Spleen (tissue), 11 donors: ENCODE results near the gene KARS1. TPM values are rescaled to one million over a fixed set of nuclear protein-coding genes. Genes with fewer than 3 reads are reported as not detected.

Source experiments
- DNase-seq: peaks from one replicate; pipeline ENCODE4 v3.0.0-alpha.2; 2020
- H3K27ac ChIP-seq, 8 donors: fragments of 200-600 bp; sonication (generic) in 7 of 8; 1 replicate in 4 of 8; 2 replicates in 4 of 8; pipeline versions ENCODE4 v1.5.0 to v1.8.0; 2016 to 2021; ENCODE audit warnings: inconsistent platforms in 4 of 8, mild to moderate bottlenecking in 4 of 8, moderate library complexity in 1 of 8
- H3K27me3 ChIP-seq, 7 donors: fragments of 200-600 bp; sonication (generic) in 6 of 7; replicated peaks in 1 of 7; 1 replicate in 4 of 7; 2 replicates in 3 of 7; pipeline versions ENCODE4 v1.5.0 to v1.8.0; 2016 to 2021; ENCODE audit warnings: inconsistent platforms in 3 of 7, mild to moderate bottlenecking in 1 of 7
- H3K36me3 ChIP-seq, 6 donors: fragments of 200-600 bp; sonication (generic) in 5 of 6; 1 replicate in 4 of 6; 2 replicates in 2 of 6; pipeline versions ENCODE4 v1.5.0 to v1.8.0; 2016 to 2021; ENCODE audit warnings: inconsistent platforms in 2 of 6
- H3K4me1 ChIP-seq, 6 donors: fragments of 200-600 bp; sonication (generic) in 5 of 6; 1 replicate in 3 of 6; 2 replicates in 3 of 6; pipeline versions ENCODE4 v1.5.0 to v1.8.0; 2016 to 2021; ENCODE audit warnings: inconsistent platforms in 3 of 6
- H3K4me3 ChIP-seq, 8 donors: fragments of 200-600 bp; sonication (generic) in 7 of 8; 1 replicate in 4 of 8; 2 replicates in 4 of 8; pipeline versions ENCODE4 v1.5.0 to v1.8.0; 2016 to 2021; ENCODE audit warnings: inconsistent platforms in 4 of 8, mild to moderate bottlenecking in 4 of 8, moderate library complexity in 2 of 8
- H3K9me3 ChIP-seq, 8 donors: fragments of 200-600 bp; sonication (generic) in 7 of 8; 1 replicate in 4 of 8; 2 replicates in 4 of 8; pipeline versions ENCODE4 v1.5.0 to v1.8.0; 2016 to 2021; ENCODE audit warnings: inconsistent platforms in 4 of 8
- CTCF ChIP-seq, 11 experiments: fragments of 200-600 bp in 7 of 11; fragments of 450-650 bp in 4 of 11; sonication (generic) in 4 of 11; IDR thresholded peaks in 8 of 11; conservative IDR thresholded peaks in 3 of 11; 1 replicate in 7 of 11; 2 replicates in 4 of 11; pipeline versions ENCODE4 v1.4.0 to v1.8.0; 2016 to 2021; ENCODE audit warnings: antibody characterized with exemption in 11 of 11, inconsistent platforms in 4 of 11, mild to moderate bottlenecking in 1 of 11
- POLR2A ChIP-seq, 3 donors: fragments of 450-650 bp; IDR thresholded peaks; one replicate each; pipeline ENCODE4 v1.5.1; 2017; ENCODE audit warnings: antibody characterized with exemption in 3 of 3, mild to moderate bottlenecking in 1 of 3
- POLR2AphosphoS5 ChIP-seq, 3 donors: sonication (generic); formaldehyde crosslinking; IDR thresholded peaks; one replicate each; pipeline ENCODE4 v1.5.1; 2017; ENCODE audit warnings: antibody characterized with exemption in 3 of 3
- WGBS, 5 donors: extraction: QIAGEN DNeasy Blood & Tissue Kit in 3 of 5; methylation state at CpG; one replicate each; pipeline versions ENCODE4 v1.1.5 to v1.1.7; 2013 to 2018; 5-methylcytosine and 5-hydroxymethylcytosine counted together
- intact Hi-C: fragments of 100-400 bp; cut with DNase I; formaldehyde crosslinking; loops from one replicate; pipeline ENCODE4 v1.15.0; 2023; ENCODE audit warnings: low total_unique reads
- polyA plus RNA-seq, 3 donors: library from polyadenylated mRNA; stranded (reverse); fragments of 200-250 nt; gene quantifications; one replicate each; pipeline ENCODE4 v1.2.1, GENCODE V29; 2013
- total RNA-seq, 7 donors: library from RNA; depleted of rRNA in 3 of 7; stranded (reverse); fragments of >200 nt in 3 of 7; fragmentation: NEBNext Ultra II Directional in 4 of 7; extraction: Animal tissue kit (Norgen Biotek cat#: 25700) in 4 of 7; gene quantifications; one replicate each; pipeline versions ENCODE4 v1.1.0 to v1.2.1, GENCODE V29; 2016 to 2021
- donor health status: healthy with polysubstance abuse.
- donor health status: DM: no; HTN: no; CAD: no; lungs with moderate emphysema.
- donor health status: DM: no; HTN: no; CAD: no.
- donor health status: Bipolar disorder and iron deficiency.
- donor health status: healthy.
- donor health status: DM: no; HTN: no; CAD: no.
- donor health status: DM: yes; HTN: yes; CAD: no.

Gene KARS1
- total and polyA plus RNA-seq, 10 donors, result 63.7 to 97.7 (median 87.6) TPM

- 85 to 92% (median 90%) methylated on average over 14 of the region's 14 CpGs for WGBS, 5 donors
These were observed 34.8 kb upstream of the KARS1 start for GRCh38 chr16:75682308-75682707.

DNA sequence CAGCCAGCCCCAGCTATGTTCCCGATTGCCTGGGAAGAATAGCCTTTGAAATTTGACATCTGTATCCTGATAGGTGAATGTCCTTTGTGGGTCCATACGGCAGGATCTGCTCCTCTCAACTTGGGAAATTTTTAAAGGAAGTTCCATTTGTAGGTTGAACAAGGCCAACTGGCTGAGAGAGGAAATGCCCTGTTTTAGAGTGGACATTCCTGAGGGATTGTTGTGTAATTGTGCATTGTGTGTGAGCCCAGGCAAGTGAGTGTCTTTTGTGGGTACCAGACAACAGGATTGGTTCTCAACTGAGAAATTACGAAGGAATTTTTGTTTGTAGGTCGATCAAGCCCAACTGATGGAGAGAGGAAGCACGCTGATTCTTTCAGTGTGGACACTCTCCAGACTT lies 31.9 kb upstream of the KARS1 start:
- H3K27me3 ChIP-seq, result no peaks in the 10 kb centered on the region
- H3K4me3 ChIP-seq, result no peak overlapping the region
- no peaks in the 10 kb centered on the region for H3K36me3 ChIP-seq
- peaks cover 0 to under 1% (median 0%) of the 10 kb centered on the region in 8 donors for H3K9me3 ChIP-seq
- WGBS, 5 donors, result 74 to 88% (median 78%) methylated on average over 5 of the region's 5 CpGs
- intact Hi-C loops, result no loop called here
- DNase-seq, result no peak
- TF ChIP-seq POLR2AphosphoS5 (IDR thresholded peaks at IDR 0.05) (no peak), POLR2A (IDR thresholded peaks at IDR 0.05) (no peak), CTCF (IDR thresholded peaks at IDR 0.05 in 8 of 11, conservative IDR thresholded peaks at IDR 0.05 in 3 of 11) (no peak)
- H3K27ac ChIP-seq, result peak overlapping the region in 3 of 8 donors; percentile 6 to 55 (median 31)
- peaks cover 0 to 8% (median 0%) of the 10 kb centered on the region in 6 donors for H3K4me1 ChIP-seq

More at GRCh38 chr16:75682308-75682707, 34.8 kb upstream of the KARS1 start:
- Histone ChIP-seq H3K4me3 (no peak overlapping the region), H3K27ac (no peak overlapping the region), H3K4me1 (peaks cover 0 to 8% (median 0%) of the 10 kb centered on the region in 6 donors), H3K27me3 (no peaks in the 10 kb centered on the region), H3K36me3 (no peaks in the 10 kb centered on the region), H3K9me3 (peaks cover 0 to 6% (median 0%) of the 10 kb centered on the region in 8 donors)
- TF ChIP-seq POLR2AphosphoS5 (IDR thresholded peaks at IDR 0.05), result no peak
- TF ChIP-seq CTCF (IDR thresholded peaks at IDR 0.05 in 8 of 11, conservative IDR thresholded peaks at IDR 0.05 in 3 of 11), result no peak
- TF ChIP-seq POLR2A (IDR thresholded peaks at IDR 0.05), result no peak
- intact Hi-C loops, result no loop called here
- DNase-seq, result no peak

- no peak for DNase-seq
- no peaks in the 10 kb centered on the region for H3K27me3 ChIP-seq
- H3K27ac ChIP-seq, result no peak within 1 kb of the TSS
- no peaks in the 10 kb centered on the region for H3K36me3 ChIP-seq
- H3K4me3 ChIP-seq, result no peak within 1 kb of the TSS
- WGBS, 5 donors, result 91 to 98% (median 93%) methylated on average over 4 of the region's 4 CpGs
- intact Hi-C loops, result no loop called here
- TF ChIP-seq CTCF (IDR thresholded peaks at IDR 0.05 in 8 of 11, conservative IDR thresholded peaks at IDR 0.05 in 3 of 11), result no peak
- TF ChIP-seq POLR2A (IDR thresholded peaks at IDR 0.05), result no peak
- TF ChIP-seq POLR2AphosphoS5 (IDR thresholded peaks at IDR 0.05), result no peak
- peaks cover 0 to 8% (median 0%) of the 10 kb centered on the region in 6 donors for H3K4me1 ChIP-seq
- H3K9me3 ChIP-seq, result no peaks in the 10 kb centered on the region
These were observed 29.4 kb upstream of the KARS1 start, which contains the start of gene CPHXL2 for GRCh38 chr16:75676909-75677308. CPHXL2 (minus strand) TSS chr16:75677009; CDS start chr16:75676999, 10 bp downstream.

DNA sequence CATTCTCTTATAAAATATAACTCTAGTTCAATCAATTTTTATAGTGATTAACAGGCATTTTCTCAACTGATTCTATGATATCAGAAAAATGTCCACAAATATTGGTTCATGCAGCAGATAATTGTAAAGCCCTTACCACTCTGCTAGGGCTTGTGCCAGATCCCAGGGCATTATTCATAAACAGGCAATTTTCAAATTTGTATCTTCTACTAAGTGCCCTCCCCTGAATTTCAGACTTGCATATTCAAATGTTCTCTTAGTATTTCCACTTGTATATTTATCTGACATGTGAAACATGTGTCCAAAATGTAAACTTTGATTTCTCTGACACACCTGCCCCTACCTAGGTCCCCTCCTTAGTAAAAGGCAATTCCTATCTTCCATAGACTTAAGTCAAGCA lies 20.0 kb upstream of the KARS1 start:
- Histone ChIP-seq H3K27ac (no peak overlapping the region), H3K27me3 (no peaks in the 10 kb centered on the region), H3K4me3 (no peak overlapping the region), H3K4me1 (no peaks in the 10 kb centered on the region), H3K9me3 (no peaks in the 10 kb centered on the region), H3K36me3 (peaks cover 0 to 3% (median 0%) of the 10 kb centered on the region in 6 donors)
- no peak for DNase-seq
- intact Hi-C loops, result no loop called here
- no peak for TF ChIP-seq POLR2A (IDR thresholded peaks at IDR 0.05)
- no peak for TF ChIP-seq CTCF (IDR thresholded peaks at IDR 0.05 in 8 of 11, conservative IDR thresholded peaks at IDR 0.05 in 3 of 11)
- TF ChIP-seq POLR2AphosphoS5 (IDR thresholded peaks at IDR 0.05), result no peak
